DND-41 (cell line): ENCODE measurements around the gene TMEM238L.

Experiments
- ATAC-seq: fragments of 200-7000 bp; cut with Tn5 transposase; 3 replicates; pipeline ENCODE4 v1.9.1; 2021; ENCODE audit warnings: low read depth; ENCODE audit not compliant: insufficient read depth
- DNase-seq: peaks from one replicate; pipeline ENCODE4 v3.0.0-alpha.2; 2020
- H2AFZ ChIP-seq: 2 replicates; pipeline ENCODE4 v1.6.0; 2012; ENCODE audit warnings: low read depth, low read length
- H3K27ac ChIP-seq: 2 replicates; pipeline ENCODE4 v1.5.1; 2012; ENCODE audit warnings: low read length, inconsistent platforms
- H3K27me3 ChIP-seq: fragments of 200-600 bp; sonication (generic); 2 replicates; pipeline ENCODE4 v1.6.0; 2012; ENCODE audit warnings: low read length, mild to moderate bottlenecking, inconsistent platforms; ENCODE audit not compliant: insufficient read depth, poor library complexity
- H3K36me3 ChIP-seq: 2 replicates; pipeline ENCODE4 v1.5.1; 2012; ENCODE audit warnings: low read length, inconsistent platforms; ENCODE audit not compliant: insufficient read depth
- H3K4me1 ChIP-seq: 2 replicates; pipeline ENCODE4 v1.5.1; 2012; ENCODE audit warnings: mild to moderate bottlenecking, low read length; ENCODE audit not compliant: insufficient read depth
- H3K4me2 ChIP-seq: 2 replicates; pipeline ENCODE4 v1.6.0; 2012; ENCODE audit warnings: mild to moderate bottlenecking, moderate library complexity, low read length, inconsistent platforms; ENCODE audit not compliant: insufficient read depth
- H3K4me3 ChIP-seq, 2 experiments: fragments of 200-600 bp in 1 of 2; shearing (Covaris generic) in 1 of 2; 2 replicates each; pipeline ENCODE4 v1.5.1; 2012 to 2016; ENCODE audit warnings: inconsistent platforms in 2 of 2, low read length in 2 of 2, mild to moderate bottlenecking in 2 of 2, low read depth in 1 of 2, moderate library complexity in 1 of 2
- H3K79me2 ChIP-seq: 2 replicates; pipeline ENCODE4 v1.6.0; 2012; ENCODE audit warnings: low read length, inconsistent platforms; ENCODE audit not compliant: insufficient read depth
- H3K9ac ChIP-seq: 2 replicates; pipeline ENCODE4 v1.6.0; 2012; ENCODE audit warnings: low read depth, mild to moderate bottlenecking, inconsistent platforms, low read length, moderate library complexity
- H3K9me3 ChIP-seq: 2 replicates; pipeline ENCODE4 v1.5.1; 2012; ENCODE audit warnings: low read length, moderate library complexity, mild to moderate bottlenecking, inconsistent platforms; ENCODE audit not compliant: insufficient read depth, severe bottlenecking
- H4K20me1 ChIP-seq: 2 replicates; pipeline ENCODE4 v1.6.0; 2012; ENCODE audit warnings: low read length; ENCODE audit not compliant: insufficient read depth
- CTCF ChIP-seq: IDR thresholded peaks from 2 replicates; pipeline ENCODE4 v1.5.1; 2012; ENCODE audit warnings: borderline replicate concordance, low read length, moderate library complexity, mild to moderate bottlenecking; ENCODE audit not compliant: poor library complexity, severe bottlenecking; ENCODE audit errors: extremely low read depth
- EZH2 ChIP-seq: IDR thresholded peaks from 3 replicates; pipeline ENCODE4 v1.6.1; 2012; ENCODE audit warnings: borderline replicate concordance, low read depth, mild to moderate bottlenecking, moderate library complexity, low read length, inconsistent platforms; ENCODE audit not compliant: severe bottlenecking

Gene TMEM238L

GRCh38 chr17:10827898-10828552 lies 24.1 kb upstream of the TMEM238L start:
- Histone ChIP-seq H3K4me1 (no peaks in the 10 kb centered on the region), H3K27ac (no peak overlapping the region), H3K79me2 (no peaks in the 10 kb centered on the region), H3K9ac (no peak overlapping the region), H3K4me2 (no peak overlapping the region), H3K4me3 (no peak overlapping the region), H3K27me3 (peaks cover 2% of the 10 kb centered on the region), H4K20me1 (no peaks in the 10 kb centered on the region), H2AFZ (no peak overlapping the region), H3K9me3 (no peaks in the 10 kb centered on the region), H3K36me3 (no peaks in the 10 kb centered on the region)
- no peak for DNase-seq
- TF ChIP-seq CTCF = no peak
- no peak for TF ChIP-seq EZH2
- ATAC-seq = no peak

- no peak overlapping the region for H3K9ac ChIP-seq
- no peaks in the 10 kb centered on the region for H4K20me1 ChIP-seq
- H3K36me3 ChIP-seq = no peaks in the 10 kb centered on the region
- H3K9me3 ChIP-seq = no peaks in the 10 kb centered on the region
- no peak overlapping the region for H3K4me3 ChIP-seq
- no peak for ATAC-seq
- H3K27ac ChIP-seq = no peak overlapping the region
- H2AFZ ChIP-seq = no peak overlapping the region
- no peak for DNase-seq
- no peaks in the 10 kb centered on the region for H3K4me1 ChIP-seq
- no peak overlapping the region for H3K4me2 ChIP-seq
- no peak for TF ChIP-seq EZH2
- TF ChIP-seq CTCF = no peak
- H3K27me3 ChIP-seq = peaks cover 2% of the 10 kb centered on the region
- H3K79me2 ChIP-seq = no peaks in the 10 kb centered on the region
Measured at GRCh38 chr17:10824874-10825273, 21.0 kb upstream of the TMEM238L start.

GRCh38 chr17:10821770-10822169 lies 17.9 kb upstream of the TMEM238L start:
- ATAC-seq = no peak

More at GRCh38 chr17:10821770-10822169, 17.9 kb upstream of the TMEM238L start:
- H3K9me3 ChIP-seq = no peaks in the 10 kb centered on the region
- no peak overlapping the region for H3K4me3 ChIP-seq
- no peaks in the 10 kb centered on the region for H3K4me1 ChIP-seq
- no peaks in the 10 kb centered on the region for H3K79me2 ChIP-seq
- H2AFZ ChIP-seq = no peak overlapping the region
- no peaks in the 10 kb centered on the region for H3K36me3 ChIP-seq
- H3K4me2 ChIP-seq = no peak overlapping the region
- H3K27me3 ChIP-seq = peaks cover 2% of the 10 kb centered on the region
- no peaks in the 10 kb centered on the region for H4K20me1 ChIP-seq
- H3K9ac ChIP-seq = no peak overlapping the region
- TF ChIP-seq EZH2 (no peak), CTCF (no peak)
- no peak for DNase-seq
- H3K27ac ChIP-seq = no peak overlapping the region
